ENCODE results near the gene EXOC7. TPM values are rescaled to one million over a fixed set of nuclear protein-coding genes. Genes with fewer than 3 reads are reported as not detected.

EXOC7 gene
- total RNA-seq, 2 donors from 2014 or later = 88.0 to 95.0 TPM

- Histone ChIP-seq H3K36me3 (no peaks in the 10 kb centered on the region), H3K4me3 (no peak overlapping the region), H3K9me3 (no peaks in the 10 kb centered on the region), H3K27ac (no peak overlapping the region), H3K9ac (ENCODE audit: low read depth in 2 of 2, low read length in 2 of 2) (no peak overlapping the region), H3K27me3 (peaks cover 64% of the 10 kb centered on the region), H3K4me1 (peaks cover 28% of the 10 kb centered on the region)
- no peak for DNase-seq
- TF ChIP-seq CTCF (IDR thresholded peaks at IDR 0.05) = no peak
- intact Hi-C loops (cut with DNase I) = loop anchor here (10.0 kb wide), 1 partner anchor 63 kb away; no protein-coding TSS in a partner anchor
Observed at GRCh38 chr17:76077584-76078110, 25.9 kb downstream of the EXOC7 start.

- no peak overlapping the region for H3K4me3 ChIP-seq
- no peaks in the 10 kb centered on the region for H3K36me3 ChIP-seq
- no peak for TF ChIP-seq CTCF (IDR thresholded peaks at IDR 0.05)
- H3K9ac ChIP-seq (ENCODE audit: low read depth in 2 of 2, low read length in 2 of 2) = no peak overlapping the region
- H3K27me3 ChIP-seq = peaks cover 64% of the 10 kb centered on the region
- H3K4me1 ChIP-seq = peaks cover 28% of the 10 kb centered on the region
- no peaks in the 10 kb centered on the region for H3K9me3 ChIP-seq
- no peak overlapping the region for H3K27ac ChIP-seq
- DNase-seq = no peak
- intact Hi-C loops (cut with DNase I) = loop anchor here (10.0 kb wide), 1 partner anchor 62 kb away; no protein-coding TSS in a partner anchor
Observed at GRCh38 chr17:76076765-76077583, 26.6 kb downstream of the EXOC7 start.

GRCh38 chr17:76076146-76076764, 27.3 kb downstream of the EXOC7 start:
- TF ChIP-seq CTCF (IDR thresholded peaks at IDR 0.05) = no peak

GRCh38 chr17:76075364-76076145, 28.0 kb downstream of the EXOC7 start:
- no peak for DNase-seq
- Histone ChIP-seq H3K9me3 (no peaks in the 10 kb centered on the region), H3K36me3 (no peaks in the 10 kb centered on the region), H3K9ac (ENCODE audit: low read depth in 2 of 2, low read length in 2 of 2) (no peak overlapping the region), H3K4me1 (peaks cover 28% of the 10 kb centered on the region), H3K4me3 (no peak overlapping the region), H3K27ac (no peak overlapping the region), H3K27me3 (peaks cover 64% of the 10 kb centered on the region)
- no peak for TF ChIP-seq CTCF (IDR thresholded peaks at IDR 0.05)
- intact Hi-C loops (cut with DNase I) = loop anchor here (10.0 kb wide), 1 partner anchor 61 kb away; no protein-coding TSS in a partner anchor

More at GRCh38 chr17:76076146-76076764, 27.3 kb downstream of the EXOC7 start:
- intact Hi-C loops (cut with DNase I) = loop anchor here (10.0 kb wide), 1 partner anchor 61 kb away; no protein-coding TSS in a partner anchor
- H3K4me3 ChIP-seq = no peak overlapping the region
- H3K27me3 ChIP-seq = peaks cover 64% of the 10 kb centered on the region
- DNase-seq = no peak
- H3K9ac ChIP-seq (ENCODE audit: low read depth in 2 of 2, low read length in 2 of 2) = no peak overlapping the region
- H3K4me1 ChIP-seq = peaks cover 28% of the 10 kb centered on the region
- H3K27ac ChIP-seq = no peak overlapping the region
- no peaks in the 10 kb centered on the region for H3K9me3 ChIP-seq
- H3K36me3 ChIP-seq = no peaks in the 10 kb centered on the region
